K562 (cell line): ENCODE data around the gene SUCO. TPM values are rescaled to one million over a fixed set of nuclear protein-coding genes. Genes with fewer than 3 reads are reported as not detected.

ENCODE experiments used
- ATAC-seq: fragments of 200-7000 bp; cut with Tn5 transposase; 3 replicates; pipeline ENCODE4 v1.9.1; 2020; ENCODE audit warnings: moderate library complexity
- BruUV-seq: library from RNA; stranded (reverse); fragments of 400-500 nt; replicated peaks from 2 replicates; lab custom pipeline; 2021; lab: Mats Ljungman, UMichigan
- CTCF ChIA-PET: fragments of 300-600 bp; formaldehyde crosslinking; extraction: SDS; loops from one replicate; lab custom pipeline; 2021; ENCODE audit warnings: low intra/inter-chr PET ratio; lab: Yijun Ruan, JAX
- POLR2A ChIA-PET: fragments of 300-600, 350-650 bp; sonication (Branson Sonifier 250); formaldehyde crosslinking; extraction: SDS; loops from one replicate; lab custom pipeline; 2021; ENCODE audit warnings: antibody characterized with exemption, inconsistent platforms; lab: Yijun Ruan, JAX
- DNase-seq, 4 experiments: peaks; one replicate each; pipeline versions ENCODE4 v3.0.0 to v3.0.0-alpha.2; 2011 to 2018; ENCODE audit warnings: low spot score in 3 of 4, mixed read lengths in 3 of 4; ENCODE audit errors: extremely low read depth in 1 of 4
- FAIRE-seq: peaks from 2 replicates; lab custom pipeline; 2011; peaks lifted over from hg19 to GRCh38; lab: Jason Lieb, UNC
- H2AFZ ChIP-seq: 2 replicates; pipeline ENCODE4 v1.6.0; 2011; ENCODE audit warnings: low read depth, low read length, control low read depth, inconsistent platforms
- H3K27ac ChIP-seq: fragments of 200-600 bp; 3 replicates; pipeline ENCODE4 v1.8.0; 2011; ENCODE audit warnings: low read depth, mild to moderate bottlenecking, control low read depth, inconsistent platforms, low read length, moderate library complexity, mixed read lengths; ENCODE audit errors: extremely low read depth
- H3K27me3 ChIP-seq, 2 experiments: fragments of 300-600 bp in 1 of 2; 2 replicates in 1 of 2; 3 replicates in 1 of 2; pipeline versions ENCODE4 v1.6.0 to v1.8.0; 2011; ENCODE audit warnings: inconsistent platforms in 2 of 2, low read length in 2 of 2, mild to moderate bottlenecking in 1 of 2, mixed read lengths in 1 of 2, moderate library complexity in 1 of 2; ENCODE audit not compliant: control insufficient read depth in 2 of 2, insufficient read depth in 2 of 2
- H3K36me3 ChIP-seq: fragments of 300-600 bp; 3 replicates; pipeline ENCODE4 v1.8.0; 2011; ENCODE audit warnings: mild to moderate bottlenecking, low read length, inconsistent platforms; ENCODE audit not compliant: control insufficient read depth, insufficient read depth
- H3K4me1 ChIP-seq, 2 experiments: fragments of 200-600 bp in 1 of 2; replicated peaks in 1 of 2; 2 replicates in 1 of 2; 3 replicates in 1 of 2; pipeline versions ENCODE4 v1.5.1 to v1.8.0; 2011; ENCODE audit warnings: inconsistent platforms in 2 of 2, low read length in 2 of 2, mild to moderate bottlenecking in 1 of 2, mixed read lengths in 1 of 2, moderate library complexity in 1 of 2; ENCODE audit not compliant: control insufficient read depth in 2 of 2, insufficient read depth in 2 of 2
- H3K4me2 ChIP-seq: 2 replicates; pipeline ENCODE4 v1.6.1; 2011; ENCODE audit warnings: low read length, control low read depth, inconsistent platforms, mixed read lengths; ENCODE audit not compliant: insufficient read depth
- H3K4me3 ChIP-seq: fragments of 200-600 bp; sonication (generic), shearing (Covaris generic); 2 replicates; pipeline ENCODE4 v1.5.1; 2016; ENCODE audit warnings: control low read depth, inconsistent platforms
- H3K79me2 ChIP-seq: fragments of 200-600 bp; 3 replicates; pipeline ENCODE4 v1.8.0; 2011; ENCODE audit warnings: low read length, inconsistent platforms; ENCODE audit not compliant: control insufficient read depth, insufficient read depth
- H3K9ac ChIP-seq, 2 experiments: 2 replicates each; pipeline versions ENCODE4 v1.6.0 to v1.6.1; 2011; ENCODE audit warnings: low read depth in 2 of 2, low read length in 2 of 2, control low read depth in 1 of 2, inconsistent platforms in 1 of 2, mild to moderate bottlenecking in 1 of 2, mixed read lengths in 1 of 2; ENCODE audit not compliant: insufficient read depth in 1 of 2
- H3K9me1 ChIP-seq: one replicate; pipeline ENCODE4 v1.6.0; 2011; ENCODE audit warnings: inconsistent platforms, mild to moderate bottlenecking, low read length, moderate library complexity; ENCODE audit not compliant: control insufficient read depth, insufficient read depth
- H3K9me3 ChIP-seq: replicated peaks from 2 replicates; pipeline ENCODE4 v1.5.1; 2011; ENCODE audit warnings: low read depth, low read length, inconsistent platforms; ENCODE audit not compliant: control insufficient read depth, insufficient read depth
- H4K20me1 ChIP-seq: replicated peaks from 2 replicates; pipeline ENCODE4 v1.6.1; 2011; ENCODE audit warnings: low read length, inconsistent platforms, mixed read lengths; ENCODE audit not compliant: control insufficient read depth, insufficient read depth
- E2F8 ChIP-seq: fragments of 450-650 bp; IDR thresholded peaks from 2 replicates; pipeline ENCODE4 v1.7.1; 2018; ENCODE audit warnings: mild to moderate bottlenecking, low read depth; ENCODE audit not compliant: partially characterized antibody
- EHMT2 ChIP-seq: fragments of 450-650 bp; IDR thresholded peaks from 2 replicates; pipeline ENCODE4 v1.6.1; 2018; ENCODE audit warnings: antibody characterized with exemption
- ELF4 ChIP-seq: fragments of 450-650 bp; formaldehyde crosslinking; IDR thresholded peaks from 2 replicates; pipeline ENCODE4 v1.4.0; 2022; ENCODE audit warnings: missing genetic modification characterization
- FOXJ3 ChIP-seq: sonication (generic); formaldehyde crosslinking; IDR thresholded peaks from 2 replicates; pipeline ENCODE4 v1.4.0; 2020; ENCODE audit warnings: mild to moderate bottlenecking, missing genetic modification reagents
- NCOR1 ChIP-seq: fragments of 450-650 bp; IDR thresholded peaks from 2 replicates; pipeline ENCODE4 v1.6.1; 2016; ENCODE audit warnings: mild to moderate bottlenecking, moderate library complexity
- POLR2A ChIP-seq: fragments of 450-650 bp; conservative IDR thresholded peaks from 2 replicates; pipeline ENCODE4 v1.6.1; 2016
- RHOXF2B ChIP-seq: fragments of 250-450 bp; sonication (Bioruptor Pico); conservative IDR thresholded peaks from 2 replicates; pipeline ENCODE4 v1.5.1; 2021
- SETDB1 ChIP-seq: IDR thresholded peaks from one replicate; pipeline ENCODE4 v1.6.1; 2012; ENCODE audit warnings: low read length, control low read depth, inconsistent platforms
- SRSF9 ChIP-seq: fragments of 200-400 bp; formaldehyde crosslinking; IDR thresholded peaks from 2 replicates; pipeline ENCODE4 v1.6.1; 2017; ENCODE audit warnings: low read depth, low read length, borderline replicate concordance
- TBL1XR1 ChIP-seq, 2 experiments: IDR thresholded peaks; 2 replicates each; pipeline ENCODE4 v1.6.1; 2012; ENCODE audit warnings: improper control_type of control experiment in 2 of 2, low read length in 2 of 2, mild to moderate bottlenecking in 1 of 2
- THRB ChIP-seq: fragments of 450-650 bp; formaldehyde crosslinking; conservative IDR thresholded peaks from 2 replicates; pipeline ENCODE4 v1.4.0; 2022; ENCODE audit warnings: mild to moderate bottlenecking, missing genetic modification characterization
- USF1 ChIP-seq: sonication (generic); formaldehyde crosslinking; IDR thresholded peaks from 2 replicates; pipeline ENCODE4 v1.9.0; 2022; ENCODE audit warnings: mild to moderate bottlenecking, missing genetic modification reagents
- VEZF1 ChIP-seq: fragments of 200-800 bp; sonication (Bioruptor generic); IDR thresholded peaks from 2 replicates; pipeline ENCODE4 v1.6.1; 2017; ENCODE audit warnings: missing genetic modification characterization, missing compliant biosample characterization
- ZNF212 ChIP-seq: fragments of 450-650 bp; formaldehyde crosslinking; IDR thresholded peaks from 2 replicates; pipeline ENCODE4 v1.4.0; 2020; ENCODE audit warnings: mild to moderate bottlenecking
- ZNF263 ChIP-seq: sonication (generic); formaldehyde crosslinking; IDR thresholded peaks from 2 replicates; pipeline ENCODE4 v1.8.0; 2022; ENCODE audit warnings: mild to moderate bottlenecking, missing genetic modification reagents, borderline replicate concordance
- WGBS: fragments of 100-300 bp; shearing (Covaris generic); methylation state at CpG from one replicate; pipeline ENCODE4 v1.1.6; 2016; ENCODE audit warnings: low coverage, mixed read lengths; ENCODE audit not compliant: insufficient coverage; ENCODE audit errors: missing lambda C conversion rate; 5-methylcytosine and 5-hydroxymethylcytosine counted together
- in situ Hi-C: fragments of 300-500 bp; cut with MboI; formaldehyde crosslinking; loops from 4 replicates; pipeline ENCODE4 v1.15.0; 2018; ENCODE audit warnings: inconsistent platforms, mixed read lengths
- intact Hi-C: fragments of 100-400 bp; cut with micrococcal nuclease; formaldehyde crosslinking; loops from 2 replicates; pipeline ENCODE4 v1.14.2; 2022
- polyA plus RNA-seq, 8 experiments: library from polyadenylated mRNA; depleted of rRNA in 4 of 8; stranded (reverse) in 5 of 8; unstranded in 3 of 8; fragments of >200 nt; fragmentation: Nextera tagmentation in 2 of 8; fragmentation: Illumina TruSeq in 1 of 8; extraction: Ambion mirVana in 2 of 8; extraction: Trizol in 1 of 8; gene quantifications; 2 replicates each; pipeline versions ENCODE4 v1.2.1 to v1.2.3, GENCODE V29; 2011 to 2014; ENCODE audit warnings: inconsistent platforms in 1 of 8, missing spikeins in 1 of 8
- total RNA-seq, 7 experiments: library from RNA; depleted of rRNA in 6 of 7; stranded (reverse); fragments of >200 nt in 6 of 7; fragmentation: Illumina TruSeq in 2 of 7; extraction: Trizol in 2 of 7; gene quantifications; 2 replicates each; pipeline versions ENCODE4 v1.2.1 to v1.2.3, GENCODE V29; 2011 to 2021; ENCODE audit warnings: low replicate concordance in 1 of 7

Gene SUCO
- total and polyA plus RNA-seq, 9 of the 15 experiments (the other 6 are each of a cell fraction or from before 2014, with no cell fraction given), result 2.5 to 20.6 (median 14.3) TPM

- BruUV-seq, result no TSS peak
- POLR2A ChIA-PET, result no interaction called here
- intact Hi-C loops, result no loop called here
These were observed 79.5 kb downstream of the SUCO start for GRCh38 chr1:172612478-172612877.

More at GRCh38 chr1:172612478-172612877, 79.5 kb downstream of the SUCO start:
- Histone ChIP-seq H3K36me3 (peaks cover 20% of the 10 kb centered on the region; the same call in 2 of the 3 replicates), H3K4me3 (no peak overlapping the region), H3K27ac (no peak overlapping the region), H2AFZ (no peak overlapping the region), H3K4me1 (peaks cover 0 to 5% of the 10 kb centered on the region in 2 experiments; a peak in 2 of 5 replicates), H4K20me1 (no peaks in the 10 kb centered on the region), H3K9ac (no peak overlapping the region), H3K9me3 (no peaks in the 10 kb centered on the region), H3K79me2 (no peaks in the 10 kb centered on the region), H3K4me2 (no peak overlapping the region), H3K27me3 (no peaks in the 10 kb centered on the region), H3K9me1 (no peaks in the 10 kb centered on the region)
- CTCF ChIA-PET, result no interaction called here
- DNase-seq (no peak), FAIRE-seq (no peak), ATAC-seq (no peak)
- TF ChIP-seq E2F8 (no peak), THRB (CRISPR knock-in tag) (peak; percentile 66; the same call in 1 of the 2 replicates), POLR2A (peak; percentile 31; the same call in 1 of the 2 replicates), NCOR1 (no peak), SRSF9 (no peak), TBL1XR1 (IDR thresholded peaks at IDR 0.05; ENCODE audit: low read length in 2 of 2) (no peak), USF1 (no peak), ZNF263 (CRISPR knock-in tag) (no peak), VEZF1 (CRISPR knock-in tag) (no peak), ELF4 (CRISPR knock-in tag) (peak; percentile 62; the same call in 1 of the 2 replicates), EHMT2 (no peak), FOXJ3 (CRISPR knock-in tag) (no peak), ZNF212 (CRISPR knock-in tag) (0 out of 2 replicates have a peak, but pooled peaks have one; percentile 15), RHOXF2B (CRISPR knock-in tag) (no peak), SETDB1 (no peak)
- WGBS, result 72% methylated on average over 2 of the region's 2 CpGs
- in situ Hi-C loops, result no loop called here
